ENCODE results near the gene COG3. TPM values are rescaled to one million over a fixed set of nuclear protein-coding genes. Genes with fewer than 3 reads are reported as not detected.
"Not testable (repeated sequence)": the region's sequence is repeated elsewhere in the genome, so short reads cannot be mapped to it uniquely, and the experiment has no call there.

The COG3 gene
- total and polyA plus RNA-seq, 2 experiments from 2014 or later = 17.9 to 19.3 TPM

GRCh38 chr13:45417790-45418534 is 46.8 kb upstream of the COG3 start, which contains the start of gene SLC25A30:
Gene SLC25A30, minus strand, starts transcription at chr13:45418373. Its CDS starts 6,948 bp downstream, at chr13:45411425.
- peak within 1 kb of the TSS; percentile 85 for H3K4me3 ChIP-seq
- peak within 1 kb of the TSS; percentile 67 for H3K27ac ChIP-seq
- TF ChIP-seq EZH2 (IDR thresholded peaks at IDR 0.05; ENCODE audit: insufficient read depth, poor library complexity, severe bottlenecking) = no peak
- TF ChIP-seq EZH2phosphoT487 (IDR thresholded peaks at IDR 0.05; ENCODE audit: insufficient read depth, low read depth) = no peak
- no peaks in the 10 kb centered on the region for H3K9me3 ChIP-seq (ENCODE audit: low read depth)
- no peaks in the 10 kb centered on the region for H4K20me1 ChIP-seq (ENCODE audit: insufficient read depth)
- peak within 1 kb of the TSS; percentile 81 for H3K9ac ChIP-seq
- no peaks in the 10 kb centered on the region for H3K9me2 ChIP-seq (ENCODE audit: insufficient read depth)
- H3K4me1 ChIP-seq (ENCODE audit: insufficient read depth) = peaks cover 15% of the 10 kb centered on the region
- 1 to 2% methylated on average over 53 to 60 of the region's 64 CpGs for WGBS, 2 experiments (ENCODE audit: low coverage in 1 of 2, low lambda C conversion rate in 2 of 2, missing lambda C conversion rate in 2 of 2)
- no peaks in the 10 kb centered on the region for H3K27me3 ChIP-seq (replicated peaks; ENCODE audit: insufficient read depth)
- H3K36me3 ChIP-seq (ENCODE audit: low read depth) = no peaks in the 10 kb centered on the region
- peak; percentile 95 for DNase-seq
- H3K4me2 ChIP-seq (ENCODE audit: unreplicated experiment) = peak within 1 kb of the TSS; percentile 74
- H2AFZ ChIP-seq = peak within 1 kb of the TSS; percentile 90
- in situ Hi-C loops (cut with MboI) = no loop called here
- peaks cover 35% of the 10 kb centered on the region for H3K79me2 ChIP-seq (ENCODE audit: insufficient read depth)
- H3F3A ChIP-seq (ENCODE audit: insufficient read depth) = peaks cover 19% of the 10 kb centered on the region

- in situ Hi-C loops (cut with MboI); H3K27ac ChIP-seq; H3K9me3 ChIP-seq (ENCODE audit: low read depth); H3K9me2 ChIP-seq (ENCODE audit: insufficient read depth); H4K20me1 ChIP-seq (ENCODE audit: insufficient read depth); H3K4me3 ChIP-seq; H3K9ac ChIP-seq; H2AFZ ChIP-seq; H3K36me3 ChIP-seq (ENCODE audit: low read depth); DNase-seq; H3K4me2 ChIP-seq (ENCODE audit: unreplicated experiment); H3K27me3 ChIP-seq (replicated peaks; ENCODE audit: insufficient read depth): not testable (repeated sequence)
- 94 to 95% methylated on average over 16 of the region's 16 CpGs for WGBS, 2 experiments (ENCODE audit: low coverage in 1 of 2, low lambda C conversion rate in 2 of 2, missing lambda C conversion rate in 2 of 2)
- H3F3A ChIP-seq (ENCODE audit: insufficient read depth) = peaks cover 19% of the 10 kb centered on the region
- H3K4me1 ChIP-seq (ENCODE audit: insufficient read depth) = peaks cover 15% of the 10 kb centered on the region
- peaks cover 22% of the 10 kb centered on the region for H3K79me2 ChIP-seq (ENCODE audit: insufficient read depth)
These were observed 45.4 kb upstream of the COG3 start for GRCh38 chr13:45419389-45419788.

DNA sequence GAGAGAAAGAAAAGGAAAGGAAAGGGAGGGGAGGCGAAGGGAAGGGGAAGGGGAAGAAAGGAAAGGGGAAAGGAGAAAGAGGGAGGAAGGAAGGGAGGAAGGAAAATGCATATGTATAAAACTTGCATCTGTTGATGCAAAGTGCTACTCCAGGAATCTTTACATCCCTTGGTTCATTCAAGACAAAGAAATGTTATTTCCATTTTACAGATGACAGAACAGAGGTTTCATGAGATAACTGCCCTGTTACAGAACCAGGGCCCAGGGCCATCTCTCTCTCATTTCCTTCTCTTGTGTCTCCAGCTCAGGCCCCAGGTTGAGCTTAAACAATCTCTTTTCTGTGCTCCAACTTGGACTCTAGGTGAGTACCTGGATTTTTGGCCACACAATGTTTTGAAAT is 44.8 kb upstream of the COG3 start:
- DNase-seq = no peak
- H3K4me1 ChIP-seq (ENCODE audit: insufficient read depth) = peaks cover 14% of the 10 kb centered on the region
- no peaks in the 10 kb centered on the region for H3K27me3 ChIP-seq (replicated peaks; ENCODE audit: insufficient read depth)
- no peak overlapping the region for H2AFZ ChIP-seq
- no peak overlapping the region for H3K9ac ChIP-seq
- peaks cover 20% of the 10 kb centered on the region for H3K79me2 ChIP-seq (ENCODE audit: insufficient read depth)
- no peaks in the 10 kb centered on the region for H3K9me2 ChIP-seq (ENCODE audit: insufficient read depth)
- no peak overlapping the region for H3K27ac ChIP-seq
- H4K20me1 ChIP-seq (ENCODE audit: insufficient read depth) = no peaks in the 10 kb centered on the region
- in situ Hi-C loops (cut with MboI) = no loop called here
- peaks cover 14% of the 10 kb centered on the region for H3F3A ChIP-seq (ENCODE audit: insufficient read depth)
- no peaks in the 10 kb centered on the region for H3K36me3 ChIP-seq (ENCODE audit: low read depth)
- 83 to 92% methylated on average over 1 of the region's 1 CpG for WGBS, 2 experiments (ENCODE audit: low coverage in 1 of 2, low lambda C conversion rate in 2 of 2, missing lambda C conversion rate in 2 of 2)
- no peak overlapping the region for H3K4me2 ChIP-seq (ENCODE audit: unreplicated experiment)
- no peak overlapping the region for H3K4me3 ChIP-seq
- H3K9me3 ChIP-seq (ENCODE audit: low read depth) = no peaks in the 10 kb centered on the region
- no peak for TF ChIP-seq EZH2 (IDR thresholded peaks at IDR 0.05; ENCODE audit: insufficient read depth, poor library complexity, severe bottlenecking)
- no peak for TF ChIP-seq EZH2phosphoT487 (IDR thresholded peaks at IDR 0.05; ENCODE audit: insufficient read depth, low read depth)

DNA sequence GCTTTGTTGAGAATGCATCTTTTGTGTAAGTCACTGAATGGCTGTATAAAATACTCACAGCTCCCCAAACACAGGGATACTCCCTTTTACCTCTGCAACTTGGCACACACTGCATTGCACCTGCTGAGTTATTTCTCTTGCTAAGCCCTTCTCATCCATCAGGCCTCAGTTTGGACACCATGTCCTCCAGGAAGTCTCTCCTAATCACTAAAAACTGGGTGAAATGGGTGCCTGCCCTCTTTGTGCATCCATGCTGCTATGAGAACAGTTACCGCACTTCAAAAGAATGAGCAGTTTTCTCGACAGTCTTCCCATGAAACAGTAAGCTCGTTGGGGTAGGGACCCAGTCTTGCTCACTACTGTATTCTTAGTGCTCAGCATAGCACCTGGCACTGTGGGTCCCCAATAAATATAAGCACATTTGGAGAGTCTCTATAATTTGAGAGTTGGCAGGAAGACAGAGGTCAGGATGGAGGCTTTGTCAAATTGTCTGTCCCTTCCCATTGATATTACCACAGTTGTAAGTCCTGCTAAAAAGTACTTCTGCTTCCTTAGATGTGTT is 41.9 kb upstream of the COG3 start:
- Histone ChIP-seq H3K27ac (no peak overlapping the region), H4K20me1 (ENCODE audit: insufficient read depth) (no peaks in the 10 kb centered on the region), H3K36me3 (ENCODE audit: low read depth) (no peaks in the 10 kb centered on the region), H3K9me2 (ENCODE audit: insufficient read depth) (no peaks in the 10 kb centered on the region), H3K4me3 (no peak overlapping the region), H3K9me3 (ENCODE audit: low read depth) (no peaks in the 10 kb centered on the region), H3K9ac (no peak overlapping the region), H3K79me2 (ENCODE audit: insufficient read depth) (no peaks in the 10 kb centered on the region), H3F3A (ENCODE audit: insufficient read depth) (no peaks in the 10 kb centered on the region), H3K27me3 (replicated peaks; ENCODE audit: insufficient read depth) (no peaks in the 10 kb centered on the region), H2AFZ (no peak overlapping the region), H3K4me1 (ENCODE audit: insufficient read depth) (no peaks in the 10 kb centered on the region), H3K4me2 (ENCODE audit: unreplicated experiment) (no peak overlapping the region)
- no peak for TF ChIP-seq EZH2phosphoT487 (IDR thresholded peaks at IDR 0.05; ENCODE audit: insufficient read depth, low read depth)
- TF ChIP-seq EZH2 (IDR thresholded peaks at IDR 0.05; ENCODE audit: insufficient read depth, poor library complexity, severe bottlenecking) = no peak
- no peak for DNase-seq
- in situ Hi-C loops (cut with MboI) = no loop called here
- 56 to 62% methylated on average over 3 of the region's 3 CpGs for WGBS, 2 experiments (ENCODE audit: low coverage in 1 of 2, low lambda C conversion rate in 2 of 2, missing lambda C conversion rate in 2 of 2)

- H3K4me3 ChIP-seq; H4K20me1 ChIP-seq (ENCODE audit: insufficient read depth); H3K4me1 ChIP-seq (ENCODE audit: insufficient read depth); H3K9ac ChIP-seq; H3K27me3 ChIP-seq (replicated peaks; ENCODE audit: insufficient read depth); in situ Hi-C loops (cut with MboI); H3K9me2 ChIP-seq (ENCODE audit: insufficient read depth); H3K36me3 ChIP-seq (ENCODE audit: low read depth); H3F3A ChIP-seq (ENCODE audit: insufficient read depth); H3K4me2 ChIP-seq (ENCODE audit: unreplicated experiment); H3K9me3 ChIP-seq (ENCODE audit: low read depth); H3K79me2 ChIP-seq (ENCODE audit: insufficient read depth); H3K27ac ChIP-seq; DNase-seq: not testable (repeated sequence)
- 75% methylated on average over 16 of the region's 16 CpGs for WGBS, 2 experiments (ENCODE audit: low coverage in 1 of 2, low lambda C conversion rate in 2 of 2, missing lambda C conversion rate in 2 of 2)
- 0 out of 2 replicates have a peak overlapping the region, but pooled peaks have one; percentile 23 for H2AFZ ChIP-seq
These were observed 38.5 kb upstream of the COG3 start for GRCh38 chr13:45426056-45426841.
